B cell (primary cell): Measurements from ENCODE around the gene FAM120A.

Experiments used
- EZH2 ChIP-seq: IDR thresholded peaks from 2 replicates; pipeline ENCODE4 v1.6.1; 2012; ENCODE audit warnings: borderline replicate concordance, low read depth, mild to moderate bottlenecking, moderate library complexity, low read length; ENCODE audit not compliant: insufficient read depth, poor library complexity, severe bottlenecking
- TF ChIP-seq, protein P1 (sequence below): fragments of 200-600 bp; IDR thresholded peaks from one replicate; pipeline ENCODE4 v1.8.0; 2022; ENCODE audit warnings: antibody characterized with exemption, mild to moderate bottlenecking

DNA sequence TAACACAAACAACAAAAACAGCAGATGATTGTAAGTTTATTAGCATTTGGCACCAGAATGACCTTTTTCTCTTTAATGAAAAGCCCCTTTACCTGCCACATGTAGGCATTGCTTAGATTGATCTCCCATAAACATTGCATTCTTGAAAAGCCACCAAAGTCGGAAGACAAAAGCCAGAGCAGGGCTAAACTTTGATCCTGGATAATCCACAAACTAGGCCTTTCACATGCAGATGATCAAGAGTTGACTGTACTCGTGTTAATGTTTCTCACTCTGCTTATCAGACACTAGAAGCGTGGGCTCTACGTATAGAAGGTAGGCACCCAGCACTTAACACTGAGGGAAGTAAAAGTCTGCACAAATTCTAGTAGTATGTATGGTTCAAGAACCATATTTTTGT is 103.9 kb downstream of the FAM120A start:
- no peak for TF ChIP-seq EZH2
- TF ChIP-seq, protein P1, sequence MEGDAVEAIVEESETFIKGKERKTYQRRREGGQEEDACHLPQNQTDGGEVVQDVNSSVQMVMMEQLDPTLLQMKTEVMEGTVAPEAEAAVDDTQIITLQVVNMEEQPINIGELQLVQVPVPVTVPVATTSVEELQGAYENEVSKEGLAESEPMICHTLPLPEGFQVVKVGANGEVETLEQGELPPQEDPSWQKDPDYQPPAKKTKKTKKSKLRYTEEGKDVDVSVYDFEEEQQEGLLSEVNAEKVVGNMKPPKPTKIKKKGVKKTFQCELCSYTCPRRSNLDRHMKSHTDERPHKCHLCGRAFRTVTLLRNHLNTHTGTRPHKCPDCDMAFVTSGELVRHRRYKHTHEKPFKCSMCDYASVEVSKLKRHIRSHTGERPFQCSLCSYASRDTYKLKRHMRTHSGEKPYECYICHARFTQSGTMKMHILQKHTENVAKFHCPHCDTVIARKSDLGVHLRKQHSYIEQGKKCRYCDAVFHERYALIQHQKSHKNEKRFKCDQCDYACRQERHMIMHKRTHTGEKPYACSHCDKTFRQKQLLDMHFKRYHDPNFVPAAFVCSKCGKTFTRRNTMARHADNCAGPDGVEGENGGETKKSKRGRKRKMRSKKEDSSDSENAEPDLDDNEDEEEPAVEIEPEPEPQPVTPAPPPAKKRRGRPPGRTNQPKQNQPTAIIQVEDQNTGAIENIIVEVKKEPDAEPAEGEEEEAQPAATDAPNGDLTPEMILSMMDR, result no peak
